Right atrium auricular region (tissue), 2 donors: ENCODE results near the gene EGLN3. TPM values are rescaled to one million over a fixed set of nuclear protein-coding genes. Genes with fewer than 3 reads are reported as not detected.

Experiments
- DNase-seq: peaks from one replicate; pipeline ENCODE4 v3.0.0-alpha.2; 2019; ENCODE audit warnings: low spot score
- H3K27ac ChIP-seq, 2 donors: fragments of 200-600 bp; sonication (generic); 1 replicate in 1 of 2; 2 replicates in 1 of 2; pipeline ENCODE4 v1.5.1; 2016 to 2019
- H3K27me3 ChIP-seq, 2 donors: fragments of 200-600 bp; sonication (generic); one replicate each; pipeline versions ENCODE4 v1.5.1 to v1.6.0; 2017 to 2019
- H3K36me3 ChIP-seq: fragments of 200-600 bp; sonication (generic); one replicate; pipeline ENCODE4 v1.5.1; 2016
- H3K4me1 ChIP-seq, 2 donors: fragments of 200-600 bp; sonication (generic); one replicate each; pipeline versions ENCODE4 v1.5.1 to v1.6.0; 2017 to 2019
- H3K4me3 ChIP-seq, 2 donors: fragments of 200-600 bp; sonication (generic); 1 replicate in 1 of 2; 2 replicates in 1 of 2; pipeline ENCODE4 v1.5.1; 2017 to 2019; ENCODE audit warnings: mild to moderate bottlenecking in 1 of 2, moderate library complexity in 1 of 2
- H3K9me3 ChIP-seq, 2 donors: fragments of 200-600 bp; sonication (generic); one replicate each; pipeline ENCODE4 v1.5.1; 2019
- CTCF ChIP-seq, 2 donors: fragments of 200-600 bp; sonication (generic); IDR thresholded peaks; one replicate each; pipeline ENCODE4 v1.5.1; 2019; ENCODE audit warnings: antibody characterized with exemption in 2 of 2
- total RNA-seq, 2 donors: library from RNA; depleted of rRNA; stranded (reverse); fragments of >200 nt; gene quantifications; one replicate each; pipeline ENCODE4 v1.1.0, GENCODE V29; 2016

EGLN3 gene
- total RNA-seq, 2 donors from 2014 or later: 35.5 to 122 TPM

GRCh38 chr14:33933386-33933933 lies 17.4 kb downstream of the EGLN3 start:
- no peak for DNase-seq
- H3K27me3 ChIP-seq: no peaks in the 10 kb centered on the region
- H3K4me1 ChIP-seq: peaks cover 0 to 46% of the 10 kb centered on the region in 2 donors
- no peaks in the 10 kb centered on the region for H3K9me3 ChIP-seq
- no peak for TF ChIP-seq CTCF (IDR thresholded peaks at IDR 0.05)
- peak overlapping the region; percentile 49 to 68 for H3K27ac ChIP-seq
- no peak overlapping the region for H3K4me3 ChIP-seq
- H3K36me3 ChIP-seq: peaks cover 22% of the 10 kb centered on the region

GRCh38 chr14:33932576-33933345 lies 18.1 kb downstream of the EGLN3 start:
- Histone ChIP-seq H3K4me1 (peaks cover 0 to 39% of the 10 kb centered on the region in 2 donors), H3K27me3 (no peaks in the 10 kb centered on the region), H3K9me3 (no peaks in the 10 kb centered on the region), H3K36me3 (peaks cover 29% of the 10 kb centered on the region), H3K27ac (peak overlapping the region; percentile 49 to 68), H3K4me3 (no peak overlapping the region)
- no peak for DNase-seq
- TF ChIP-seq CTCF (IDR thresholded peaks at IDR 0.05): no peak

- no peaks in the 10 kb centered on the region for H3K27me3 ChIP-seq
- DNase-seq: no peak
- no peak overlapping the region for H3K4me3 ChIP-seq
- no peak for TF ChIP-seq CTCF (IDR thresholded peaks at IDR 0.05)
- H3K9me3 ChIP-seq: no peaks in the 10 kb centered on the region
- H3K4me1 ChIP-seq: peaks cover 0 to 33% of the 10 kb centered on the region in 2 donors
- peaks cover 34% of the 10 kb centered on the region for H3K36me3 ChIP-seq
- H3K27ac ChIP-seq: peak overlapping the region; percentile 49 to 68
These were observed 18.8 kb downstream of the EGLN3 start for GRCh38 chr14:33932033-33932432.

- no peak overlapping the region for H3K4me3 ChIP-seq
- H3K27me3 ChIP-seq: no peaks in the 10 kb centered on the region
- H3K27ac ChIP-seq: no peak overlapping the region
- H3K4me1 ChIP-seq: peaks cover 0 to 33% of the 10 kb centered on the region in 2 donors
- no peaks in the 10 kb centered on the region for H3K9me3 ChIP-seq
- DNase-seq: no peak
- TF ChIP-seq CTCF (IDR thresholded peaks at IDR 0.05): no peak
- H3K36me3 ChIP-seq: peaks cover 38% of the 10 kb centered on the region
These were observed 19.4 kb downstream of the EGLN3 start for GRCh38 chr14:33931461-33931860.

- no peak for DNase-seq
- TF ChIP-seq CTCF (IDR thresholded peaks at IDR 0.05): no peak
- H3K9me3 ChIP-seq: no peaks in the 10 kb centered on the region
- peaks cover 48% of the 10 kb centered on the region for H3K36me3 ChIP-seq
- H3K4me1 ChIP-seq: peaks cover 0 to 33% of the 10 kb centered on the region in 2 donors
- H3K4me3 ChIP-seq: no peak overlapping the region
- H3K27me3 ChIP-seq: no peaks in the 10 kb centered on the region
- peak overlapping the region in 1 of 2 donors; percentile 25 for H3K27ac ChIP-seq
These were observed 20.4 kb downstream of the EGLN3 start for GRCh38 chr14:33930439-33930838.
